ENCODE data around the gene ZNF557.

DNA sequence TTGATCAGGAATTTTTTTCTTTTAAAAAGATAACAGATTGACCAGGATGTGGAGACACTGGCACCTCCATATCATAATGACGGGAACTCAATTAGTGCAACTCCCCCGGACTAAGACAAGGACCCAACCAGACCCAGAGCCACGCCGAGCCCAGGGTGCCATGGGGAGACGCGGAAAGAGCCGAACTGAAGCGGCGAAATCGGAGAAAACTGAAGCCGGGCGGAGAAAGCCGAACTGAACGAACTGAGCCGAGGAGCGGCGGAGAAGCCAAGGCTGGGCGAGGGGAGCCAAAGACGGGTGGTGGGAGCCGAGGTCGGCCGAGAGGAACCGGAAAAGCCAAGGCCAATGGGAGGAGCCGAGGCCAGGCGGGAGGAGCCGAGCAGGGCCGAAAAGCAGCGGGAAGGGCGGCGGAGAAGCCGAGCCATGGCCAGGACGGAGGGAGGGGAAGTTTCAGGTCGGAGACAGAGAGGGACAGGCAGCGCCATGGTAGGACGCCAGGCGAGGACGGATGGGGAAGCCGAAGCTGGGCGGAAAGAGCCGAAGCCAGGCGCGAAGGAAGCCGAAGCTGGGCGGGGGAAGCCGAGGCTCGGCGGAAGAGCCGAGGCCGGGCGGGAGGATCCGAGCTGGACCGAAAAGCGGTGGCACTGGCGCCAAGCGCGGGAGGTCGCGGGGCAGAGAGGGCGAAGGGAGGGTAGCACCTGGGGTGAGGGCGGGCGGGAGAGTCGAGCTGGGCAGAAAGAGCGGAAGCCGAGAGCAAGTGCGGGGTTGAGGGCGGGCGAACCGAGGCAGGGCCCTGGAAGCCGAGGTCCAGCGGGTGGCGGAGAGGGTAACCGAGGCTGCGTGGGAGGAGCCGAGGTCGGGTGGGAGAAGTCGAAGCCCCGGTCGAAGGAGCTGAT, 29.4 kb downstream of the ZNF557 start:
- peak in 1 of 3 donors; percentile 48 for TF ChIP-seq POLR2A (IDR thresholded peaks at IDR 0.05)
- TF ChIP-seq, protein P1, sequence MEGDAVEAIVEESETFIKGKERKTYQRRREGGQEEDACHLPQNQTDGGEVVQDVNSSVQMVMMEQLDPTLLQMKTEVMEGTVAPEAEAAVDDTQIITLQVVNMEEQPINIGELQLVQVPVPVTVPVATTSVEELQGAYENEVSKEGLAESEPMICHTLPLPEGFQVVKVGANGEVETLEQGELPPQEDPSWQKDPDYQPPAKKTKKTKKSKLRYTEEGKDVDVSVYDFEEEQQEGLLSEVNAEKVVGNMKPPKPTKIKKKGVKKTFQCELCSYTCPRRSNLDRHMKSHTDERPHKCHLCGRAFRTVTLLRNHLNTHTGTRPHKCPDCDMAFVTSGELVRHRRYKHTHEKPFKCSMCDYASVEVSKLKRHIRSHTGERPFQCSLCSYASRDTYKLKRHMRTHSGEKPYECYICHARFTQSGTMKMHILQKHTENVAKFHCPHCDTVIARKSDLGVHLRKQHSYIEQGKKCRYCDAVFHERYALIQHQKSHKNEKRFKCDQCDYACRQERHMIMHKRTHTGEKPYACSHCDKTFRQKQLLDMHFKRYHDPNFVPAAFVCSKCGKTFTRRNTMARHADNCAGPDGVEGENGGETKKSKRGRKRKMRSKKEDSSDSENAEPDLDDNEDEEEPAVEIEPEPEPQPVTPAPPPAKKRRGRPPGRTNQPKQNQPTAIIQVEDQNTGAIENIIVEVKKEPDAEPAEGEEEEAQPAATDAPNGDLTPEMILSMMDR (IDR thresholded peaks at IDR 0.05 in 8 of 11, conservative IDR thresholded peaks at IDR 0.05 in 3 of 11) = peak in 1 of 11 experiments; percentile 22
